Stimulated activated CD4-positive, alpha-beta T cell treated with anti-CD3 and anti-CD28 coated beads, Interleukin-1b, Interleukin-23, amount 100 ng/mL, for 48 hours (primary cell): ENCODE measurements around the gene DYRK1A.

Experiments used
- DNase-seq: peaks from one replicate; pipeline ENCODE4 v3.0.0-alpha.2; 2020

Gene DYRK1A

GRCh38 chr21:37385179-37385765 lies 18.7 kb downstream of the DYRK1A start:
- DNase-seq: no peak

- no peak for DNase-seq
Observed at GRCh38 chr21:37386151-37386550, 19.6 kb downstream of the DYRK1A start.

GRCh38 chr21:37389456-37389855 lies 22.9 kb downstream of the DYRK1A start:
- DNase-seq: no peak

GRCh38 chr21:37391666-37392065 lies 25.1 kb downstream of the DYRK1A start:
- DNase-seq: no peak

DNA sequence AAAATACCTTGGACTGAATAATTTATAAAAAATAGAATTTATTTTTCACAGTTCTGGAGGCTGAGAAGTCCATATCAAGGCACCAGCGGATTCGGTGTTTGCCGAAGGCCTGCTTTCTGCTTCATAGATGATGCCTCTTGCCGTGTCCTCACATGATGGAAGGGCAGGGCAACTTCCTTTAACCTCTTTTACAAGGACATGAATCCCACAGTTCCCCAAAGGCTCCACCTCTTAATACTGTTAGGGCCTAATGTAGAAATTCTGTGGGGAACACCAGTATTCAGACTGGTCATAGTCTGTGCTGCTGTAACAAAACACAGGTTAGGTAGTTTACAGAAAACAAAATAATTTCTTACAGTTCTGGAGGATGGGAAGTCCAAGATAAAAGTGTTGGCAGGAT lies 25.9 kb downstream of the DYRK1A start:
- DNase-seq: no peak

- DNase-seq: no peak
Observed at GRCh38 chr21:37393030-37393429, 26.5 kb downstream of the DYRK1A start.

DNA sequence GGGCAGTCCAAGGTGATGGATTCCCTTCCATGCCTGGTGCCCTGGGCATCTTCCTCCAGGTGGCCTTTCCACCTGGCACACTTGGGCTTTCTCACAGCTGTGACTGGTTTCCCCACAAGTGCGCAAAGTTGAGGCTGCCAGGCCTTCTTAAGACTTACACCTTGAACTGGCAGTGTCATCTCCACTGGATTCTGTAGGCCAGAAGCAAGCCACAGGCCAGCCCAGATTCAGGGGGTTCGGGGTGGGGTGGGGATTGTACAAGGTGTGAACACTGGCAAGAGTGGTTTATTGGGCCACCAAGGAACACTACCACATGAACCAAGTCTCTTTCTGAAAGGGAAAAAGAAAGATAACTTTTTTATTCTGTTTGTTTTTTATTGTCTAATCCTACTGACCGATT lies 27.2 kb downstream of the DYRK1A start:
- DNase-seq: no peak

- no peak for DNase-seq
Observed at GRCh38 chr21:37395961-37396360, 29.4 kb downstream of the DYRK1A start.

GRCh38 chr21:37396855-37397254 lies 30.3 kb downstream of the DYRK1A start:
- no peak for DNase-seq

- DNase-seq: no peak
Observed at GRCh38 chr21:37398697-37399096, 32.1 kb downstream of the DYRK1A start.

DNA sequence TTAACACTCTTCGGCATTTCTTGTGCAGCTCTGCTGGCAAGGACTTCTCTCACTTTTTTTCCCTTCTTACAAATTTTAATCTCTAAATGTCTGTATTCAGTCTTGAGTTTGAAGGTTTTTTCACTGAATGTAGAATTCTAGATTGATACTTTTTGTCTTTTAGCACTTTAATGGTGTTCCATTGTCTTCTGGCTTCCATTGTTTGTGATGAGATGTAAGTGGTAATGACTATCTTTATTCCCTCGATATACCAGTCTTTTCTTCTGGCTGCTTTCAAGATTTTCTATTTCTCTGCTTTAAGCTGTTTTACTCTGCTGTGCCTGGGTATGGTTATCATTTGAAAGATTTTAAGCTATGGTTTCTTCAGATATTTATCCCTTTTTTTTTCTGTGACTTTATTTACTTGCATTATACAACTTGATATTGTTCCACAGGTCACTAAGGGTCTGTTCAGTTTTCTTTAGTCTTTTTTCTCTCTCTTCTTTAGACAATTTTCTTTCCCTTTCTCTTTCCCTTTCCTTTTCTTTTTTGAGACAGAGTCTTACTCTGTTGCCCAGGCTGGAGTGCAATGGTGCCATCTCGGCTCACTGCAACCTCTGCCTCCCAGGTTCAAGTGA lies 35.8 kb downstream of the DYRK1A start:
- no peak for DNase-seq

DNA sequence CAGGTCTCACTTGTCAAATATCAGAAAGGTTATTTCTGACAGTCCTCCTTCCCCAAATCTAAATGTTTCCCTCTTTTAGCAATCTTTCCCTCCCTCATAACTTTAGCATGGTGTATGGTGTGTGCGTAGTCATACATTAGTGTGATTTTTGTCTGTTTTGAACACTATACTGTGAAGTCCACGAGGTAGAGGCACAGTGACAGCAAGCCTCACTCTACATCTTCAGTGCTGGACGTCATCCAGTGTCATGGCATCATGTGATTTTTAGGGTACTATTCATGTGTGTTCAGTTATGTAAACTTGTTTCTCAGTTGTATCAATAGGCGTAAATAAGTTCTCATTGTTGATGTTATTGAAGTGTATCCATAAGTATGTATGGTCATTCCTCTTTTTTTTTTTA lies 39.1 kb downstream of the DYRK1A start:
- no peak for DNase-seq

GRCh38 chr21:37407719-37408420 lies 41.3 kb downstream of the DYRK1A start:
- no peak for DNase-seq

GRCh38 chr21:37408464-37409193 lies 42.1 kb downstream of the DYRK1A start:
- no peak for DNase-seq

GRCh38 chr21:37410639-37411038 lies 44.1 kb downstream of the DYRK1A start:
- DNase-seq: no peak

DNA sequence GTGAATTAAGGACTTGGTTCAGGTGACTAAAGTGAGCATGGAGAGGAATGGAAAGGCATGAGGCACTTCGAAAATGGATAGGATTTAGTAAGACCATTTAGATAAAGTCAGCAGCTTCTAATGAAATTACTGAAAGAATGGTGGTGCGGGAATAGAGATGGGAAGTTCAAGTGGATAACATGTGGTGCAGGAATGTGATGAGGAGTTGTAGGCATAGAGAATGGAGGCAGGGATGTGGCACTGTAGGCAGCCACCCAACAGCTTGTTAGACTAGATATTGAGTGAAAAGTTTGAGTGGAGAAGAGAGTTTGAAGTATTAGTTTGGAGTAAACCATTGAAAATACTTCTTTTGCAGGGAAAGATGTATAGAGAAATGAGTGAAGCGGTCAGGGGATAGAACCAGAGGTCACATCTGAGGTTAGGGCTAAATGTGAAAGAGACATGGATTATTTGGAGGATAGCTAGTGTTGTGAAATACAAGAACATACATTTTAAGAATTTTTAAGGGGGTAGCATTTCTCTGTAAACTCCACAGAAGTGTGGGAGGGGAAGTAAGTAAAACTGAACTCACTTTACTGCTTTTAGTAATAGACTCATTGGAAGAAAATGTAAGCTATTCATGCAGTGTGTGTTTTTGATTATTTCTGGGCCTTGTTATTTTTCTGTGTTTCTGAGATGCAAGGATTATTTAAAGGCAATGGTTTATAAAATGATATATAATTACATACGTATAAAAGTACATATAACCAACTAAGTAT lies 46.2 kb downstream of the DYRK1A start:
- no peak for DNase-seq

- DNase-seq: no peak
Observed at GRCh38 chr21:37413553-37414291, 47.1 kb downstream of the DYRK1A start.

GRCh38 chr21:37414292-37415253 lies 48.0 kb downstream of the DYRK1A start:
- DNase-seq: no peak

- DNase-seq: no peak
Observed at GRCh38 chr21:37415939-37416338, 49.4 kb downstream of the DYRK1A start.

DNA sequence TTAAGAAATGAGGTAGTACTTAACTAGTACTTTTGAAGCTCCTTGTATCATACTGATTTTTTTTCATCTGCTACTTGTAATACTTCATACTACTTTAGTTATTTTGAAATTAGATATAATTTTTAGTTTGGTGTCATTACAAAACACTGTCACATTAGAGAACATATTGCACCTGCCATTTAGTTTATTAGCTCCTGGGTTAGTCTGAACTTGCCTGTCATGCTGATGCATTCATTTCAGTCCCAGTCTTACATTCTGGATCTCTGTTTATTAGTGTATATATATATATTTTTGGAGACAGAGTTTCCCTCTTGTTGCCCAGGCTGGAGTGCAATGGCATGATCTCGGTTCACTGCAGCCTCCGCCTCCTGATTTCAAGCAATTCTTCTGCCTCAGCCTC lies 50.3 kb downstream of the DYRK1A start:
- DNase-seq: no peak
